HTR-8/SVneo (cell line): ENCODE data around the gene IDI1.
"Not testable (repeated sequence)": the region's sequence is repeated elsewhere in the genome, so short reads cannot be mapped to it uniquely, and the experiment has no call there.

ENCODE experiments used
- DNase-seq: peaks from one replicate; pipeline ENCODE4 v3.0.0; 2011; ENCODE audit warnings: low spot score, mixed read lengths; ENCODE audit not compliant: insufficient read length
- FAIRE-seq: peaks from 2 replicates; lab custom pipeline; 2011; peaks lifted over from hg19 to GRCh38; lab: Jason Lieb, UNC

Gene IDI1

DNA sequence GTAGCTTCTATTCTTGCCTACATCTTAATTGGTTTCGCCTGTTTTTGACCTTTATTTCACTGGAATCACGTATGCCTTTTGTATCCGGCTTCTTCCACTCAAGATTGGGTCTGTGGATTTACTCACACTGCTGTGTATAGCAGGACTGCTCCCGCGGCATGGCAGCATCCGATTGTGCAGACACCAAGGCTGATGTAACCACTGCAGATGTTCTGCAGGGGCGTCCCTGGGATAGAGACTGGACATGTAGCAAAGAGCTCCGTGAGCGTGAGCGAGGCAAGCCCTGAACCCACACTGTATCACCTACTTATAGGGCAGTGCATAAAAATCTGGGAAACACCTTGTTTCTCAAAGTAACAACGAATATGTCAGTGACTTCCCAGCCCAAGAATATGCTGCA, 11.8 kb downstream of the IDI1 start:
- no peak for DNase-seq
- FAIRE-seq, result no peak

DNA sequence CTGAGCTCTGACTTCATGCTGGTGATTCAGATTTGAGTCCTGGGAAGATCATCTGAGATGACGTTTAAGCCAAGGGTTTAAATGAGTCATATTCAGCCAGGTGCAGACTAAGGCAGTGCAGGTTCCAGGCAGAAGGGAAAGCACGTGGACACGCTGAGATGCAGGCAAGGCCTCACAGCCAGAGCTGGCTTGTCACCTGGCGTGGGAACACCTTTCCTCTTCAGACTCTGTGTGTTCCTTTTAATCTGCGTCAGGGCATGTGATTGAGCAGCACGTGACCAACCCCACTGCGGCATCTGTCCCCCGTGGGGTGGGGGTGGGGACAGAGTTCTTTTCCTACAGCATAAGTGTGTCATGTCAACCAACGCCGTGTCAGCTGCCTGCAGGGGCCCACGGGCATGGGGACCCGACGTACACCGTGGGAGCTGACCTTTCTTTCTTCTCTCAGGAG, 12.6 kb downstream of the IDI1 start:
- FAIRE-seq, result no peak
- DNase-seq, result no peak

DNA sequence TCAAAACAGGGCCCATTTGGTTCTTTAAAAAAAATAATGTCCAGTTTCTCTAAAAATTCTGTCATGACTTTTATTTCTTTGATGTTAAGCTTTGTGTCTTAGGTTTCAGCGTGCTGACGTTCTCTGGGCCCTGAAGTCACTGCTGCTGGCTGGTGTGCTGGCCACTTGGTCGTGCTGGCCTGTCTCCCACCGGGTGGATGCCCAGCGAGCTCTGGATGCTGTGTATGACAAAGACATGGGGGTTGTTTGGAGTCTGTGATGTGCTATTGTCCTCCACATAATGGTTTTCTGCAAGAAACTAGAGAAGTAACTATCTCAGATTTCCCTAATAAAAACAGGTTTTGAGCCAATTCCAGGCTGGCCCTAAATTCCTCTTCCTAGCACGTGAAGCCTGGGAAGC, 13.7 kb downstream of the IDI1 start:
- FAIRE-seq (no peak), DNase-seq (no peak)

DNA sequence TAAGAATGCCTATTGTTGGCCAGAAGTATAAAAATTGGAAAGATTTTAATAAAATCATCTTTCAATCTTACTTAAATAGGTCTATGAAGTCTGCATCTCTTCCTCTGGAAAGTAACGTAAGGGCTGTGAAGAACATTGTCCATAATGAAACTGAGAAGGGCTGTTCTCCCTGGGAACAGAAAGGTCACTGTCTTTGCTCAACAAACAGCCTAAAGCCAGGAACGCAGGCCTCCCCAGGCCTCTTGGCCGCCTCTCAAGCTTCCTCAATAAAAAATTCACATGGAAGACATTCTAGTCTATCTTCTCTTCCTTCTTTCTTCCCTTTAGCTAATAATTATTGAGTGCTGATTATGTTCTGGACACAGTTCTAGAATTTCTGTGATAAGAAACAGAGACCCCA, 14.2 kb downstream of the IDI1 start:
- FAIRE-seq (no peak), DNase-seq (no peak)

DNA sequence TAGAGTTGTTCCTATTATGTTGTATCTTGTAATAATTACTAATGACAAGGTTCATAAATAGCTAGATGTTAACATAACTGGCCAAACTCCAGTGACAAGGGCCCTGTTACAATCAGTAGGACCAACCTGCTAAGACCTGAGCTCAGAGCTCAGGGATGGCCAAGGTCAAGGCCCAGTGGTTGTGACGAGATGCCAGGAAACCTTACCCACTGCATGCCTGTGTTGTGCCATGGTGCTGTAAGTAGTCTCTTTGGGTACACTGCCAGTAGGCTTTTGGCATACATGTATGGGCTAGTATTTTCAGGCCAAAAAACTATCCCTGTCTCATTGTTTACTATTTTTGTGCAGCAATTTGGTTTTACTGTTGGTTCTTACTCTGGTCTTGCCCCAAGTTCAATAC, 15.3 kb downstream of the IDI1 start:
- DNase-seq, result no peak
- FAIRE-seq, result no peak

DNA sequence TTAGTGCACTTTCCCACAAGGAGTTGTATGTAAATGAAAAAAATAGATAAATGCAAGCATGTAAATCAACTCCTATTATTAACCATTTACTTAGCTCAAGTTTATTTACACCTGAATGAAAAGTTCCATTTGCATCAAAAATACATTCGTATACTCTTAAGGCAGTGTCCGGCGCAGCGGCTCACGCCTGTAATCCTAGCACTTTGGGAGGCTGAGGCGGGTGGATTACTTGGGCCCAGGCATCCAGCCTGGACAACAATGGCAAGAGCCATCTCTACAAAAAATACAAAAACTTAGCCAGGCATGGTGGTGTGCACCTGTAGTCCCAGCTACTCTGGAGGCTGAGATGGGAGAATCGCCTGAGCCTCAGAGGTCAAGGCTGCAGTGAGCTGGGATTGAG, 19.1 kb downstream of the IDI1 start:
- FAIRE-seq (no peak), DNase-seq (no peak)

DNA sequence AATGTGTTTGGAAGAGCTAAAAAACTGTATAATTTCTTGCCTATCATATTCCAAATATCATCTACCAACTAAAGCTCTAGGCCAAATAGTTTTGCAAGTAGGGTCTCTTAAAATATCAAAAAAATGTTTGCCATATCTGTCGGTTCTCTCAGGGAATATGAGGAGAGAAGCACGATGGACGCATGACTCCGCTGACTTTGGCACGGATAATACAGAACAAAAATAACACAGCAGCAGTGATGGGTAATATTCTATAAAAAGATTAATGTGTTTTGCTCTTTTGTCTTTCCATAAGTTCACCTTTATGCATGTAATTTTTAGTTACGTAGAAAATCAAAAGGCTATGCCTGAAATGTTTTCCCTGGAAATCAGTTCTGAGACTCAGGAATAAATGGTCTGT, 22.3 kb downstream of the IDI1 start:
- FAIRE-seq, result no peak
- no peak for DNase-seq

DNA sequence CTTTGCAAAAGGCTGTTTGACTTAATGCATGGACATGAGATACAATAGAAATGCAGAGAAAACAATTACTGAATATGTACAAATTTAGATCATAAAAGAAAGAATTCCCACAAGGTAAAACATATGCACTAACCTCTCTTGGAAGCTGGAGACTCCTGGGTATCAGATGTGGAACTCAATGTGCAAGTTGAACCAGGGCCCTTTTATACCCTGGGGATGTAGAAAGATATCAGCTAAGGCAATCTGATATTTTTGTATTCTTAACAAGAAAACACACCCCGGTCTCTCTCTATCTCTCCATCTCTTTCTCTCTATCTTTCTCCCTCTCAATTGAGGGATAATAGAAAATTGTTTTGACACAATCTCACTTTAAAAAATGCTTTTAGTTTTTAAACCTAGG, 23.2 kb downstream of the IDI1 start, which contains the start of gene IDI2:
Gene IDI2 (minus strand): TSS at position 177 of the 400 bp plus-strand sequence. CDS start 1,136 bp downstream, outside the sequence.
- DNase-seq (no peak), FAIRE-seq (no peak)

DNA sequence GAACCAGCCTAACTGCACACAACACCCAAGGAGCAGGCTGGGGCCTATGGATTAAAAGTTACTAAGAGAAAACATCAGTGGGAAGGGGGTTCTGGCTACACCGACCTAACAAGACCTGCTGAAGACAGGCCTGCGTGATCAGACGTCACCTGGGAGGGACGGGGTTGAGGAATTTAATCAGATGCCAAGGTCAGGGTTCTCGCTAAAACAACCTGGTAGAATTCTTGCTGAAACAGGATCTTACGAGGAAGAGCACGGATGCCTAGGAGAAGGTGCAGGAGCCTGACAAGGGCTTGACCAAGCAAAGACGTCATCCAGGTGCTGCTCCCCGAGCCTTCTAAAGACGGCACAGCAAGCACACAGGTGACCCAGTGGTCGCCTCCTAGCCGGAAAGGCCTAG, 24.8 kb downstream of the IDI1 start:
- no peak for DNase-seq
- FAIRE-seq, result no peak

DNA sequence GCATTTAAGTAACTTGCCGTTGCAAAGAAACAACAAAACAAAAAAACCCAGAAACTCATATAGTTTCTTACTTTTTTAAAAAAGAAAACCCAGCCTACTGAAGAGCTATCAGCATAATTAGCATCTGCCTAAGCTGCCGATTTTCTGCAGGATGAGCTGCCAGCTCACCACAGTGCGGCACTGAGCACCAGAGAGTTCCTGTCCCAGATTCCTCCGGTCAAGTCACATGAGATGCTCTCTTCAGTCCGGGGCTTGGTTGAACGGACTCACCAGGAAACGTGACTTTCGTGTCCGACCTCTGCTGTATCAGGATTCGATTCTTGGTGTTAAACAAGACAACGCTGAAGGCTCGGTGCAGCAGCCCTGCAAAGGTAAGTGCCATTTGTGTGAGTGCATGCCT, 26.5 kb downstream of the IDI1 start:
- FAIRE-seq (no peak), DNase-seq (no peak)

DNA sequence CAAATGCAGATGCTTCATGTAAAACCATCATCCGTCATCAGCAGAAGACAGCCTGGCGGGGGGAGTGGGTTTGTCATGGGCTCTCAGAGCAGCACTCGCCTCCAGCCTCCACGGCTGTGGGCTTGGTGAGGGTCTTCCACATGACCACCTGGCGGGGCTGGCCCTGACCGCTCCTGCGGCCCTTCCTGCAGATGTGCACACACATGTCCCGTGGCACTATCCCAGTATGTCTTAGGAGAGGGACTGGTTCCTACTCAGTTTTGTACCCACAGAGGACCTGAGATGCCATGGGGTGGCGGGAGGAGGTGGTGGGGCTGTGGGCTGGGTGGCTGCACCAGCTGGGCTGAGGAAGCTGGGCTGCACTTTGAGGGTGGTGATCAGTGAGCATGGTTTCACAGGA, 28.0 kb downstream of the IDI1 start:
- FAIRE-seq (no peak), DNase-seq (no peak)

DNA sequence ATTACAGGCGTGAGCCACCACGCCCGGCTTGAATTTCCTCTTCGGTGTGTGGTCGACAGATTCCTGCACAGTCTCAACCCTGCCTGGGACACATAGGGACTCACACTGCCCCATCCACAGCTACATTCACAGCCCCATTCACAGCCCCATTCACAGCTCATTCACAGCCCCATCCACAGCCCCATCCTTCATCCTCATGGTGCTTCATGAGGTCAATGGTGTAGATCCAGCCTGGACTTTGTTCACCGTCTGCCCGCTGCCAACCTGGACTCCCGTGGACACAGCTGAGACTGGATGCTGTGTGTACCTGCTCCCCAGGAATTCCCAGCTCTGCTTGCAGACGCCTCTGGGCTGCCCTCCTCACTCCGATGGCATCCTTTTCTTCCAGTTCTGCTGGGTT, 28.5 kb downstream of the IDI1 start:
- no peak for DNase-seq
- no peak for FAIRE-seq

DNA sequence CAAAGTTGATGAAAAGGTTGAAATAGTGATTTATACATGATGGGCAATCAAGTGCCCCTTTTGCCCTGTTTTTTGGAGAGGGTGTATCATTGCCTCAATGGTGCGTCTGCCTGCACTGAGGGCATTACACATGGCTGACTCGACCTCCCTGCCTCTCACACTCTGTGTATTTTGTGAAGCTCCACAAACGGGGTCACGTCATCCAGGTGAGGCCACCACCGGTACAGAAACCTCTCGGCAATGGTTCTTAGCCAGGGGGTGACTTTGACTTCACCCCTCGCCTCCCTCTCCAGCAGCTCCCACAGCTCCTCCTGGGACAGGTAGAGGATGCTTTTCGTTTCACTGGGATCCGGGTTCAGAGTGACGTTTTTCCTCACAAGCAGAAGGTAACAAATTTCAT, 29.6 kb downstream of the IDI1 start:
- DNase-seq (no peak), FAIRE-seq (no peak)

DNA sequence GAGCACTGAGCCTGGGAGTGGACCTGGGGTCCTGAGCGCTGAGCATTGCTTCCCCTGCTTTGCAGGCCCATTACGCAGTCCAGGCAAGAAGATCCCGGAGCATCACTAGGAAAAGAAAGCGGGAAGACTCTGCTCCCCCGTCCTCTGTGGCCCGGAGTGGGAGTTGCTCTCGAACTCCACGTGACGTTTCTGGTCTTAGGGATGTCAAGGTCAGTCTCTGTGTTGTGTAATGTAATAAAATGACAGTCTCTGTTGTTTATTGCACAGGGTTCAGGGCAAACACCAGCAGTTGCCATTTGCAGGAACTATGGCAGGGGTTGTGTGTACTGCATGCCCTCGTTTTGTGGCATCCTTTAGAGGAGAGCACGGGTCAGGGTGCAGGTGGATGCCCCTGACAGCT, 33.2 kb downstream of the IDI1 start:
- FAIRE-seq, result no peak

DNA sequence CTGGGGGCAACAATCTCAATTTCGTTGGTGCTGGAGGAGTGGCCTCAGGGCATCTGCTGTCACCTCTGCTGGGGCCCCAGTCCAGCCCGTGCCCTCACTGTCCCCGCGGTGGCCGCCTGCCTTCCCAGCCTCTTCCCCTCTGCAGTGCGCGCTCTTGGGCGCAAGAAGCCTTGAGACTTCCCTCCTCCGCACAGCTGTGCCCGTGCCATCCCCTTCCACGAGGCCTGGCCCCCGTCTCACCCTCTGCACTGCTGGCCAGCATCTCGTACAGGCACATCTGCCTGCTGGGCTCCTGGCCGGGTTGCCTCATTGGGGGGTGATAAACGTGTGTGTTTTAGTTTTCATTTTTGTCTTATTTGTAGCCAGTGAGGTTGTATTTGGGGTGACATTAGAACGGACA, 37.2 kb downstream of the IDI1 start:
- no peak for DNase-seq
- no peak for FAIRE-seq

More for the DNA sequence above, 33.2 kb downstream of the IDI1 start:
- DNase-seq, result no peak

DNA sequence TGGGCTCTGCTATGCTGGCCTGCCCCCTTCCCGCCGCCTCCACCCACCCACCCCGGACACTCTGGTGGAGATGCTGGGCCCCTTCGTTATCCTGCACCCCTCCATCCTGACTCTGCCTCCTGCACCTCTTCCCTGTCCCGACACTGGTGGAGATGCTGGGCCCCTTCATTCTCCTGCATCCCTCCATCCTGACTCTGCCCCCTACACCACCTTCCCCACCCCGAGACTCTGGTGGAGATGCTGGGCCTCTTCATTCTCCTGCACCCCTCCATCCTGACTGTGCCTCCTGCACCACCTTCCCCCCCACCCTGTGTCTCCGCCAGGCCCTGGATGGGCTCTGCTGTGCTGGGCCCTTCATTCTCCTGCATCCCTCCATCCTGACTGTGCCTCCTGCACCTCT, 38.2 kb downstream of the IDI1 start:
- FAIRE-seq (no peak), DNase-seq (no peak)

DNA sequence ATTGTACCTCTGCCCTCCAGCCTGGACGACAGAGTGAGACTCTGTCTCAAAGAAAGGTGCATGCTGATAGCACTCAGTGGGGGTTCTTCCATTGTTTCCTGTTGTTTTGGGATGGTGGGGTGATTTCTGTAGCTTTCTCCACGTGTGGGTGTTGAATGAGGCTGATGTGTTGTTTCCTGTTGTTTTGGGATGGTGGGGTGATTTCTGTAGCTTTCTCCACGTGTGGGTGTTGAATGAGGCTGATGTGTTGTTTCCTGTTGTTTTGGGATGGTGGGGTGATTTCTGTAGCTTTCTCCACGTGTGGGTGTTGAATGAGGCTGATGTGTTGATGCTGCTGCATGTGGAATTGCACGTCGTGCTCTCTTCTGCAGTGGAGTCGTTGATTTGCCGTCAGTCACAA, 39.0 kb downstream of the IDI1 start:
- FAIRE-seq, DNase-seq: not testable (repeated sequence)

DNA sequence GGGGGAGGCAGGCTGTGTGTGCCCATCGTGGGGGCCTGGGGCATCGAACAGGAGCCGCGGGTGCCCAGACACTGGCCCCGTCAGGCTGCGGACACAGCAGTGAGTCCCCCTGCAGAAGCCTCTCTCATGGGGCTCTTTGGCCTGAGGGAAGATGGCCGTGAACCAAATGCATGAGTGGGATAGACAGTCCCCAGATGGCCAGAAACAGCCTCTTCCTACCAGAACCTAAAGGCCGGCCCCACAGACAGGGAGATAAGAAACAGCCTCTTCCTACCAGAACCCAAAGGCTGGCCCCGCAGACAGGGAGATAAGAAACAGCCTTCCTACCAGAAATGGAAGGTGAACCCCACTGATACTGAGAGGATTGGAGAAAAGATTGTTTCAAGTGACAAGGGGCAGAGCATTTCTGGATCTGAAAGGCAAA, 39.8 kb downstream of the IDI1 start:
- DNase-seq (no peak), FAIRE-seq (no peak)

DNA sequence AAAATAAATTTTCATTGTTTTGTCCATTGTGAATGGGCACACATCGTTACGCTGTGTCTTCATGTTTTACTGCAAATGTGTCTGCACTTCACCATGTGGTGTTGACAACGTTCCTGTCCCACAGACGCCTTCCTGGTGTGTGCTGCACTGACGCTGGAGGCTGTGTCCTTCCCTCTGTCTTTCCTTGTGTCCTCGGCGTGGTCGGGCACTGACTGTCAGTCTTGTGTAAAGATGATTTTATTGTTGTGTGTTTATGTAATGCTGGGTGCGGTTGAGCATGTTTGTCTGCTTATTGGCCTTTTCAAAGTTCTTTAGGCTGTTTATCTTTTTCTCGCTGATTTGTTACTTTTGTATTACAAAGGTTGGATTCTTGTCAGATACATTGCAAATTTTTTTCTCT, 41.3 kb downstream of the IDI1 start:
- DNase-seq (no peak), FAIRE-seq (no peak)

DNA sequence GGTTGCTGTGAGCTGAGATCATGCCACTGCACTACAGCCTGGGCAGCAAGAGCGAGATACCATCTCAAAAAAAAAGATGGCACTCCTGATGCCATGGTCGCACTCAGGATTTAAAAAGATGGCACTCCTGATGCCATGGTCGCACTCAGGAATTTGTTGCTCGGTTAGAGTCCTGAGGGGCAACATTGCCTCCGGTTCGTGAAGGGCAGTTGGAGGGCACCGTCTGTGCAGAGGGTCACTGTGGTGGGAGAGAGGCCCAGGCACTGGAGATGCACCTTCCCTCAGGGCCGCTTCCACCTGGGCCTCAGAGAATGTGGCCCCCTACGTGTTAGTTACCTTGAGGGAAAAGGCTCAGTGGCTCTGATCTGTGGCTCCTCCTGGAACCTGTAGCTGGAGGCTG, 42.3 kb downstream of the IDI1 start:
- no peak for DNase-seq
- FAIRE-seq, result no peak

DNA sequence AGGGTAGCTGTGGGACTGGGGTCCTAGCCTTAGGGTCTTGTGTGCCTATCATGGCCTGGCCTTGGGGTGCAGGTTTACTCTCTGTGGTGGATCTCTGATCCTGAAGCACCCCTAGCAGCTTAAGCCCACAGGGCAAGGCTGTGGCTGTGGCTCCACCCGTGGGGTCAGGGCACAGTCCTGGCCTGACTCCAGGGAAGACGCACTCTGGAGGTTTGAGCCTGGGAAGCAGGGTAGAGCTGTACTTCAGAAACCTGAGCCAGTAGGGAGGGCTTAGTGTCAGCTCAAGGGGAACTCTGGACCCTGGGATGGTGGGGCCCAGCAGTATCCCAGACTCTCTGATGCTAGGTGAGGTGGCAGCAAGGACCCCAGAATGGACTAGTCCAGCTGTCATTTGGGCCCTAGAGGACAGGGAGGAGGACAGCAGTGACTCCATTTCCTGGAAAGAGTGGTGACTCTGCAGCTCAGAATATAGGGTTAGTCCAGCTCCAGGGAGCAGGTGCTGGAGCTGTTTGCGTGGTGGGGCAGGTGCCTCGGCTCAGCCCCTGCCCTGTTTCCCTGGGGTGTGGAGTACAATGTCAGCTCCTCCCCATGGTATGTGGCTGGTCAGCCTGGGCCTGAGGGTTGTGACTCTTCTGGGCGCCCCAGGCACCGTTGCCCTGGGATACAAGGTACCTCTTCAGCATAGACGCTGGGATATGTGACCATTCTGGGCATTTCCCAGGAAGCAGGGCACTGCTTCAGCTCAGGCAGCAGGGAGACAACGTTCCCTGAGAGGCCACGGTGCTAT, 44.8 kb downstream of the IDI1 start:
- FAIRE-seq (no peak), DNase-seq (no peak)

DNA sequence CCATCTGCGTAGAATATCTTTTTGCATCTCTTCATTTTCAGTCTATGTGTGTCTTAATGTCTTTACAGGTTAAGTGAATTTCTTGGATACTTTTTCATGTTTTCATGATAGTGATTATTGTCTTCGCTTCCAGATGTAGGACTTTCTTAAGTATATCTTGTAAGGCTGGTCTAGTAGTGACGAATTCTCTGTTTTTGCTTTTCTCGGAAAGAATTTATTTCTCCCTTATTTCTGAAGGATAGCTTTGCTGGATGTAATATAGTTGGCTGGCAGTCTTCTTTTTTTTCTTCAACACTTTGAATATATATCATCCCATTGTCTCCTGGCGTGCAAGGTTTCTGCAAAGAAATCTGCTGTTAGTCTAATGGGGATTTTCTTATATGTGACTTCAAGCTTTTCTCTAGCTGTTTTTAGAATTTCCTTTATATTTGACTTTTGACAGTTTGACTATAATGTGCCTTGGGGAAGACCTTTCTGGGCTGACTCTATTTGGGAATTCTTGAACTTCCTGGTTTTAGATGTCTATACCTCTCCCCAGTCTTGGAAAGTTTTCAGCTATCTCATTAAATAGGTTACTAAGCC, 46.4 kb downstream of the IDI1 start:
- FAIRE-seq (no peak), DNase-seq (no peak)
